T-helper 2 cell (primary cell): ENCODE measurements around the gene BRSK1.

Experiments used
- DNase-seq, 5 experiments: peaks; one replicate each; pipeline versions ENCODE4 v3.0.0 to v3.0.0-alpha.2; 2012 to 2022

BRSK1 gene

DNA sequence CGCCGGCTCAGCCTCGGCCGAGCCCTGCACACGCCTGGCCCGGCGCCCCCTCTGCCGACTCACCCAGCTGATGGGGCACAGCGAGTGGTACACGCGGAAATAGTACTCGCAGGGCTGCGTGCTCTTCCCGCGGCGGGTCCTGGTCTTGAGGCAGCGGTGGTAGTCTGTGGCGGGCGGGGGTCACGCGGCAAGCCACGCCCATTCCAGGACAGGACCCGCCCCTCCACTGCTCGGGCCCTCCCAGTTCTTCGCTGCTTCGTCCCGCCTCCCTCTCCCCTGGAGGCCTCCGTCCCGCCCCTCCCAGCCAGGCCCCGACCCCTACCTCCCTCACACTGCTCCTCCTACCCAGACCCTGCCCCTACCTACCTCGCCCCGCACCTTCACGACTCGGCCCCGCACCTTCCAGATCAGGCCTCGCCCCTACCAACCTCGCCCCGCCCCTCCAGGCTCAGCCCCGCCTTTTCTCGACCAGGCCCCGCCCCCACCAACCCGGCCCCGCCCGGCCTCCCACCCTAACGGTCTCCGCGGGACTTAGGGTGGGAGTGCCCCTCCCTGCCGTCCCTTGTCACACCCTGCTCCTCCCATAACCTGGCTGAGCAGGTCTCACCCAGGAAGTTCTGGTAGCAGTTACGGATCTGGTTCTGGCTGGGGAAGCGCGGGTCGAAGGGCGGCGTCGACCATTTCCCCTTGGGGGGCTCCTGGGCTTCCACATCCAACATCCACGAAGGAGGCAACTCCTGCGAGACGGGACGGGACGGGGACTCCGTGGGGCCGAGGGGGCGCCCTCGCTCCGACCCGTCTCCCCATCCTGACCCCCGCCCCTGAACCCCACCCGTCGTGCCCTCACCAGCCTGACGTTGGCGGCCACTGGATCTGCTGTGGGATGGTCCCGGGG is 70.3 kb downstream of the BRSK1 start:
- DNase-seq, result peak; percentile 46 to 73 (median 63)

DNA sequence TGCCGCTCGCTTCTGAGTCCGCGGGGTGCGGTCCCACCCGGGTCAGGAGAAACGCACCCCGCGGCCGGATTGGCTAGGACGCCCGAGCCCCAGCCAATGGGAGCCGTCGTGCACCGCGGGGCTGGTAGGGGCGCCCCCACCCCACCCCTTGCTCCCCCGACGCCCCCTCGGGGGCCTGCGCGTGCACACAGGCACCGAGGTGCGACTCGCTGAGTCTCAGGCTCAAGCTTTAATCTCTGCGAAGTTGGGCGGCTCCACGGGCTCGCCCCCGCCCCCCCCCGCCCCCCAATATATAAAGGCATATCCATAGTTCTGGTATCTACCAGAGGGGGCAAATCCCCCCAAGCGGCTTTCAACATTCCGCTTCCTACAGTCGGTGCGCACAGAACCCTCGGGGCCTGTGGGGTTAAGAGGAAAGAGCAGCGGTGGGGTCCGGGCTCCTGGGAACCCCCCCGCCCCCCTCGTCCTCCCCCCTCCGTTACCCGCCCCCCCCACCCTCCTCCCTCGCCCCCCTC is 71.0 kb downstream of the BRSK1 start, which contains the start of gene COX6B2:
Gene COX6B2 (minus strand): TSS at position 22 of the 515 bp plus-strand sequence. CDS start 198 bp downstream, outside the sequence.
- DNase-seq, result no peak

DNA sequence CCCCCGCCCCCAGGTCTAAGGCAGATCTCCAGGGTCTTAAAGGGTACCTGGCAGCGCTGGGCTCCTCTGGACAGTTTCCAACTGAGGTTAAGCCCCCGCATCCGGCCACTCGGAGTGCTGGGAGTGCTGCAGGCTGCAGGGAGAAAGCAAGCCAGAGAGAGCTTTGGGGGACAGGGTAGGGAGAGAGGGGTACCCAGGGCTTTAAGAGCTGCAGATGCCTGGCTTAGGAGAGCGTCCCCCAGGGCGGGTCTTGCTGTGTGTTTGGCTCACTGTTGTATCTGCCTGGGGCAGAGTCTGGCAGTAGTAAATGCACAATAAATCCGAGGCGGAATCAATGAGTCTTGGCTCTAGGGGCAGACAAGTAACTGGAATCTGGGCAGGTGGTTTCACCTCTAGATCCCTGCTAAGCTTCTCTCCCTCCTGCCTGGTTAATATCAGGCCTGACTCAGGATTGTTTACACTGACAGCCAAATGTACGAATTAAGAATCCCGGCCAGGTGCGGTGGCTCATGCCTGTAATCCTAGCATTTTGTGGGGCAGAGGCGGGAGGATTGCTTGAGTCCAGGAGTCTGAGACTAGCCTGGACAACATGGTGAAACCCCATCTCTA is 71.5 kb downstream of the BRSK1 start:
- DNase-seq, result no peak

DNA sequence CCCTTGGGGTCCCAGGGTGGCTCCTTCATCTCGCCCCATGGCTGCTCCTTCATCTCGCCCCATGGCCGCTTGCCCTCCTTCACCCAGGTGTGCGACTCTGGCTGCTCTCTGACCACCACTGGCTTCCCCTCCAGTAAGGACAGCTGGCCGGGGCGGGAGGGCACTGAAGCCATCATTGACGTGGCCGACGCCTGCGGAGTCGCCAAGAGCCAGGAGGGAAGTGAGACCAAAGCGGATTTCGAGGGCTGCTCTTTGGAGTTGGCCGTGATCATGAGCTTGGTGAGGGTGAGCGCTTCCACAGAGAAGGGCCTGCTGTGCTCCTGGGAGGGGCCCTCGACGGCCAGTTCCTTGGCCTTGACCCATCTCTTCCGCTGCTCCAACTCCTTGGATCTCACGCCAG is 74.7 kb downstream of the BRSK1 start:
- no peak for DNase-seq

- DNase-seq, result no peak
These were observed 75.4 kb downstream of the BRSK1 start for GRCh38 chr19:55358943-55359908.

DNA sequence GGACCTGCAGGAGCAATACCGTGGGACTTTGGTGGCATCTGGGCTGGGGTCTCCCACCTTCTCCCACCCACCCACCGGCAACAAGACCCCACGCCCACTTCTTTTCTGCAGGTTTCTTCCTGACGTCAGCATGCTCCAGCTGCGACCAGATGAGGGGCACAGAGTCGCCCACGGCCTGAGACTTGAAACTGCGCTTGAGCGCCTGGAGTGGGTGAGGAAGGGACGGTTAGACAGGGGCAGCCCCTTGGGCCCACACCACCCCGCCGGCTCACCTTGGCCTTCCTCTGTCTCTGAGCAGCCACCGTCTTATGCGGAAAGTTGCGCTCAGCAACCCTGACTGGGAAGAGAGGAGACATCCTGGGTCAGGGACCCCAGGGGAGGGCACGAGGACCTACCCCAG is 77.1 kb downstream of the BRSK1 start:
- no peak for DNase-seq
